ENCODE data around the gene SPDYC.

GRCh38 chr11:65217441-65218423, 47.7 kb downstream of the SPDYC start:
- TF ChIP-seq, protein P1, sequence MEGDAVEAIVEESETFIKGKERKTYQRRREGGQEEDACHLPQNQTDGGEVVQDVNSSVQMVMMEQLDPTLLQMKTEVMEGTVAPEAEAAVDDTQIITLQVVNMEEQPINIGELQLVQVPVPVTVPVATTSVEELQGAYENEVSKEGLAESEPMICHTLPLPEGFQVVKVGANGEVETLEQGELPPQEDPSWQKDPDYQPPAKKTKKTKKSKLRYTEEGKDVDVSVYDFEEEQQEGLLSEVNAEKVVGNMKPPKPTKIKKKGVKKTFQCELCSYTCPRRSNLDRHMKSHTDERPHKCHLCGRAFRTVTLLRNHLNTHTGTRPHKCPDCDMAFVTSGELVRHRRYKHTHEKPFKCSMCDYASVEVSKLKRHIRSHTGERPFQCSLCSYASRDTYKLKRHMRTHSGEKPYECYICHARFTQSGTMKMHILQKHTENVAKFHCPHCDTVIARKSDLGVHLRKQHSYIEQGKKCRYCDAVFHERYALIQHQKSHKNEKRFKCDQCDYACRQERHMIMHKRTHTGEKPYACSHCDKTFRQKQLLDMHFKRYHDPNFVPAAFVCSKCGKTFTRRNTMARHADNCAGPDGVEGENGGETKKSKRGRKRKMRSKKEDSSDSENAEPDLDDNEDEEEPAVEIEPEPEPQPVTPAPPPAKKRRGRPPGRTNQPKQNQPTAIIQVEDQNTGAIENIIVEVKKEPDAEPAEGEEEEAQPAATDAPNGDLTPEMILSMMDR (IDR thresholded peaks at IDR 0.05; ENCODE audit: insufficient read depth, low read depth, low read length): no peak
- no peak for TF ChIP-seq EZH2 (IDR thresholded peaks at IDR 0.05; ENCODE audit: insufficient read depth, low read length)

Data from astrocyte (in vitro differentiated cells and primary cell).